Measurements from ENCODE around the gene CCDC85C.

DNA sequence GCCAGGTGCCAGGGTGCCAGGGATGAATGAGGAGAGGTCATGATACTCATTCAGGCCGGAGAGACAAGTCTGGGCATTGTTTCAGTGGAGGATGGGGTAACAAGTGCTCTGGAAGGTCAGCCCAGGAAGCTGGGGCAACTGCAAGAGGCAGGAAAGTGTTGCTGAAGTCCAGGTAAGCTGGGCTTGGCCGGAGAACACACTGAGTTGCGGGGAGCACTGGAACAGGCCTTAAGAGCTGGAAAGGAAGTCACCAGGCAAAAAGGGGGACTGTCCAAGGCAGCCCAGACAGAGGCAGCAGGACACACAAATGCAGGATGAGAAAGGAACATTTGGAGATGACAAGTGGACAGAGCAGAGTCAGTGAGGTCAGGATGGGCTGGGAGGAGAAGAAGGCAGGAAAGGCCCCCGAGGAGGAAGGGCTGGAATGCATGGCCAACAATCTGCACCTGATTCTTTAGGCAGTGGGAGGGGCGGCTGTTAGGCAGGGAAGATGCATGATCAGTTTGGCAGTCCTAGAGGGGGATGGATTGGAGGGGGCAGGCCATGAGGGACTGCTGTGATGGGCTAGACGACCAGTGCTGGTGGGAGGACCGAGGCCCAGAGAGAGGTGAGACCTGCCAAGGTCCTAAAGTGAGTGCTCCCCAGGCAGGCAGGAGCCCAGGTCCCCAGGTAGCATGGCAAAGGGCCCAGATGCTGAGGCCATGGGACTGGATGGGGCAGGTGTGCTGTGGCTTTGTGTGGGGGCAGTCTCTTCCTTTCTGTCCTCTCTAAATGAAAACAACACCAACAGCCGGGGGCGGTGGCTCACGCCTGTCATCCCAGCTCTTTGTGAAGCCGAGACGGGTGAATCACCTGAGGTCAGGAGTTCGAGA is 23.7 kb upstream of the CCDC85C start:
- TF ChIP-seq, protein P1, sequence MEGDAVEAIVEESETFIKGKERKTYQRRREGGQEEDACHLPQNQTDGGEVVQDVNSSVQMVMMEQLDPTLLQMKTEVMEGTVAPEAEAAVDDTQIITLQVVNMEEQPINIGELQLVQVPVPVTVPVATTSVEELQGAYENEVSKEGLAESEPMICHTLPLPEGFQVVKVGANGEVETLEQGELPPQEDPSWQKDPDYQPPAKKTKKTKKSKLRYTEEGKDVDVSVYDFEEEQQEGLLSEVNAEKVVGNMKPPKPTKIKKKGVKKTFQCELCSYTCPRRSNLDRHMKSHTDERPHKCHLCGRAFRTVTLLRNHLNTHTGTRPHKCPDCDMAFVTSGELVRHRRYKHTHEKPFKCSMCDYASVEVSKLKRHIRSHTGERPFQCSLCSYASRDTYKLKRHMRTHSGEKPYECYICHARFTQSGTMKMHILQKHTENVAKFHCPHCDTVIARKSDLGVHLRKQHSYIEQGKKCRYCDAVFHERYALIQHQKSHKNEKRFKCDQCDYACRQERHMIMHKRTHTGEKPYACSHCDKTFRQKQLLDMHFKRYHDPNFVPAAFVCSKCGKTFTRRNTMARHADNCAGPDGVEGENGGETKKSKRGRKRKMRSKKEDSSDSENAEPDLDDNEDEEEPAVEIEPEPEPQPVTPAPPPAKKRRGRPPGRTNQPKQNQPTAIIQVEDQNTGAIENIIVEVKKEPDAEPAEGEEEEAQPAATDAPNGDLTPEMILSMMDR (IDR thresholded peaks at IDR 0.05), result no peak
- TF ChIP-seq POLR2A (IDR thresholded peaks at IDR 0.05) (no peak), POLR2AphosphoS5 (IDR thresholded peaks at IDR 0.05) (no peak), EP300 (IDR thresholded peaks at IDR 0.05) (no peak)
